GM10266 (cell line): ENCODE results near the gene COA1.

ENCODE experiments used
- DNase-seq: peaks from one replicate; pipeline ENCODE4 v3.0.0; 2012; ENCODE audit errors: extremely low spot score
- TF ChIP-seq, protein P1 (sequence below): IDR thresholded peaks from 2 replicates; pipeline ENCODE4 v1.5.1; 2012; ENCODE audit warnings: mild to moderate bottlenecking, low read depth; ENCODE audit not compliant: control insufficient read depth, insufficient read depth; ENCODE audit errors: missing control alignments

COA1 gene

DNA sequence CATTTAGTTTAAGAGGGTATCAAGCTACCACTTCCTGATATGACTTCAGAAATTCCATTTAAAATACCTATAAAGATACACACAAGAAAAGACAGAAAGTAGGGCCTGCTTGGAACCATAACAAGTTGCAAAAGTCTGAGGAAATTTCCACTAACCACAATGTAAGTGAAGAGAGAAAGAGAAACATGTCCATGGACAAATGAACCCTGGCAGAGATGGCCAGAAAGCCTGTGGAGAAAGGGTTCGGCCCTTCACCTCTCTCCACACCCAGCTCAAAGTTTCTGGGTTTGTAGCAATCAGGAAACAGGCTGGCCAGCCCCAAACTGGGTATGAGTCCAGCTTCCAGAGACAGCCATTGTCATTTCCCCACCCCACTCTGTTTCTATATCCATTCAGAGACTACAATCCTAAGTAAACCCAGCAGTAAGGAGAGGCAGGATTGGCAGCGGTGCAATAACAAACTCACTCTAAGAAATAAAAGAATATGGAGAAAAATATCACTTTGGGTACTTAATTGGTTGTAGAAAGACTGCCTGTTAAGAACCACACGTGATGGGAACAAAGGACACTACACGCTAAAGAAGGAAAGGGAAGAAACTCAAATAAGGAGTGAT is 75.3 kb downstream of the COA1 start:
- TF ChIP-seq, protein P1, sequence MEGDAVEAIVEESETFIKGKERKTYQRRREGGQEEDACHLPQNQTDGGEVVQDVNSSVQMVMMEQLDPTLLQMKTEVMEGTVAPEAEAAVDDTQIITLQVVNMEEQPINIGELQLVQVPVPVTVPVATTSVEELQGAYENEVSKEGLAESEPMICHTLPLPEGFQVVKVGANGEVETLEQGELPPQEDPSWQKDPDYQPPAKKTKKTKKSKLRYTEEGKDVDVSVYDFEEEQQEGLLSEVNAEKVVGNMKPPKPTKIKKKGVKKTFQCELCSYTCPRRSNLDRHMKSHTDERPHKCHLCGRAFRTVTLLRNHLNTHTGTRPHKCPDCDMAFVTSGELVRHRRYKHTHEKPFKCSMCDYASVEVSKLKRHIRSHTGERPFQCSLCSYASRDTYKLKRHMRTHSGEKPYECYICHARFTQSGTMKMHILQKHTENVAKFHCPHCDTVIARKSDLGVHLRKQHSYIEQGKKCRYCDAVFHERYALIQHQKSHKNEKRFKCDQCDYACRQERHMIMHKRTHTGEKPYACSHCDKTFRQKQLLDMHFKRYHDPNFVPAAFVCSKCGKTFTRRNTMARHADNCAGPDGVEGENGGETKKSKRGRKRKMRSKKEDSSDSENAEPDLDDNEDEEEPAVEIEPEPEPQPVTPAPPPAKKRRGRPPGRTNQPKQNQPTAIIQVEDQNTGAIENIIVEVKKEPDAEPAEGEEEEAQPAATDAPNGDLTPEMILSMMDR: no peak
- no peak for DNase-seq

DNA sequence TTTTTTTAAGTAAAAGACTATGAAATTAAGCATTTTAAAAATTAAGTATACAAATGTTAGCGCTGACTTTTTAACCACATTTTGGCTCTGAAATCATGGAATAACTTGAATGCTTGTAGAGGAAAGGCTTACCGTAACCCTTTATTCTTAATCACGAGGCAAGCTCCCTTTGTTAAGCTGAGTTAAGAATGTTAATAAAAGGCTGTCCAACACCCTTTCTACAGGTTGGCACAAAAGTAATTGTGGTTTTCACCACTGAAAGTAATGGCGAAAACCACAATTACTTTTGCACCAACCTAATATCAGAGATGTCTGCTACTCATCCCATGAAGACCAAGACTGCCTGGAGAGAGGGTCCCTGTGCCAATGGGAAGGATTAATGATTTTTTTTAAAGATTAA is 75.9 kb downstream of the COA1 start:
- TF ChIP-seq, protein P1: no peak

DNA sequence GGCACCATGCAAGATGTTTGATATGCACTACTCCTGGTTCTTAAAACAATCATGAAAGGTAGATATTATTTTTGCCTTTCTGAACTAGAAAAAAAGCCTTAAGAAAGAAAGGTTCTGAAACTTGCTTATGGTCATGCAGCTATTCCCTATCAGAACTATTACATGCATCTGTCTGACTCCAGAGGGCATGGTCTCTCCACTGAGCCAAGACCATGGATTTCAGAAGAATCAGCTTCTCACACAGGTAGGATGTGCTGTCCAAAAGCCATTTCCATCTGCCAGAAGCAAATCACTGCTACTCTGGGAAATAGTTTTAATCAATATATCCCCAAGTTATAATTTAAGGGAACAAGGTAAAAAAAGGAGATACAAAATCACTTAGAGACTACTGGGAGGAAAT is 77.0 kb downstream of the COA1 start:
- TF ChIP-seq, protein P1: no peak

More for the DNA sequence above, 75.9 kb downstream of the COA1 start:
- no peak for DNase-seq

DNA sequence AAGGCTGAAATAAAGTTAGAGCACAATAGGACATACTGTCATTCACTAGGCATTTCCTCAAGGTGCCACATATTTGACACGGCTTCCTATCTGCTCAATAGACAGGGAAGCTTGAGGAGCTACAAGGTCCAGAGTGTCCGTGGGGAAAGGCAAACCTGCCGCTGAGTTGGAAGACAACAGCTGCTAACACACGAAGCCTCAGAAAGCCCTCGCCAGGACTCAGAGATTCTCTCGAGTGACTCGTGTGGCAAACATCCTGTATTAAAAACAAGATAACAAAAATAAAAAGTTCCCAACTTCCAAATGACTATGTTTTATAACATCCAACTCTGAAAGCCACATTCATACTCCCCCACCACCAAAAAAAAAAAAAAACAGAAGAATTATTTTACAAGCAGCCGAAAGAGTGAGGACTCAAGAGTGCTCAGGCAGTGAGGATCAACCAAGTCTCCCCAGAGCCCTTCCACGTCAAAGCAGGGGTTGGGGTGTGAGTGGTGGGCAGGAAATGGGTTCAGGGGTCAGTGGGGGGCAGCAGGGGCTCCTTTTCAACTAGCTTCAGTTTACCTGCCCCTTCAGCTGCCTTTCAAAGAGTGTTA is 78.8 kb downstream of the COA1 start:
- no peak for DNase-seq
- TF ChIP-seq, protein P1: no peak

More for the DNA sequence above, 77.0 kb downstream of the COA1 start:
- DNase-seq: no peak

DNA sequence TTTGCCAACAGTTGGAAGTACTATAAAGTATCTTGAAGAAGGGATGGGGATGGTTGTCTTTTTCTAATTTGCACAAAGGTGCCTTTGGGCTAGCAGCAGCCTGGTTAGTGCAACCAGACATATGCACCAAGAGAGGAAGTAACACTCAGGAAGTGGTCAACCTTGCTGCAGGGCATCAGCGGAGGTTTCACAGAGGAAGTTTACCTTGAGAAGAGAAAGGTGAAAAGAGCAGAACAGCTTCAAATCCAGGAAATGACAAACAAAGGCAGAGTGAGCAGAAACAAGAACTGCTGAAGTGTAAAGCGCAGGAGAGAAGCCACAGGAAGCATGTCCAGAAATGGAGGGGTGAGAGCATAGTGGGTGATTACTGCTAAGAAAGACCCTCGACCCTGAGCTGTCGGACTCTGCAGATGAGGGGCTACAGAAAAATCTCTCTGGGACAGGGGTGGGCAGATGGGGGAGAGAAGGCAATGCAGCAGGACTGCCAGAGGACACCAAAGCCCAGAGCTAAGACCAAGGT is 79.5 kb downstream of the COA1 start:
- peak; percentile 63 for DNase-seq
- TF ChIP-seq, protein P1: no peak

DNA sequence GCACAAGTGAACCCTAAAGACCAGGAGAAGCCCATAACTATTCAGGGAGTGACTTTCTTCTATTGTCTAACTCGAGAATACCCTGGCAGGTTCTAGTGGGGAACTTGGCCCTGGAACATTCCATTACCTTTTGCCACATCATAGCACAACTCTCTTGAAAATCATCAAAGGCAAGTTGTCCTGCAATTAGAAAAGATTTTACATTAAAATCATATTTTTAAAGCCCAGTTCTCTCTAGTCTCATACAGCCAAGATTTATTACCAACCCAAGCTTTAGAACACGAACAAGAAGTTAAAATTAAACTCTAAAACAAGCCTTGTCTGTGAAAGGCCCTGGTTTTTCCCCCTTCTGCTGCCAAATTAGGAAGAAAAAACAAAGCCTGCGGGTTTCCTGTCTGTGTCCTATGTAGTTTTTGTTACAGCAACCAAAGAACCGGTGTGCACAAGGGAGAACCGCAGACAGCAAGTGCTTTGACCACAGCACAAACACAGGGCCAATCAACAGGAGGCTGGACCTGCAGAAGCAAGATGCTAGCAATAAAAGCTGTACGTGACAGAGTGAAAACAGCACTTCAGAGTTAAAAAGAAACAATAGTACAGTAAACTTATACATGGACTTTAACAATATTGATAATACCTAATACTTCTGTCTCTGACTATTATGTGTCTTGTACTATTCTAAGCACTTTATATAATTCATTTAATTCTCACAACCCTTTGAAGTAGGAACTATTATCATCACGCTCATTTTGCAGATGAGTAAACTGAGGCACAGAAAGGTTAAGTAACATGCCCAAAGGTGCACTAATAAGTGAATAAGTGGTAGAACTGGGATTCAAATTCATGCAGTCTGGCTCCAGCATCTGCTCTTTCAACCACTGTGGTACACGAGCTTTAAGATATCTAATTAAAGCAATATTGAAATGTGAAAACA is 80.6 kb downstream of the COA1 start:
- DNase-seq: peak; percentile 73
- TF ChIP-seq, protein P1: no peak
